Stimulated activated CD8-positive, alpha-beta memory T cell treated with anti-CD3 and anti-CD28 coated beads, Interleukin-15, amount 100 ng/mL, for 1 hour (primary cell): ENCODE results near the gene SYT2.
"Not testable (repeated sequence)": the region's sequence is repeated elsewhere in the genome, so short reads cannot be mapped to it uniquely, and the experiment has no call there.

ENCODE experiments used
- DNase-seq: peaks from one replicate; pipeline ENCODE4 v3.0.0-alpha.2; 2020; ENCODE audit warnings: low read depth

Gene SYT2

DNA sequence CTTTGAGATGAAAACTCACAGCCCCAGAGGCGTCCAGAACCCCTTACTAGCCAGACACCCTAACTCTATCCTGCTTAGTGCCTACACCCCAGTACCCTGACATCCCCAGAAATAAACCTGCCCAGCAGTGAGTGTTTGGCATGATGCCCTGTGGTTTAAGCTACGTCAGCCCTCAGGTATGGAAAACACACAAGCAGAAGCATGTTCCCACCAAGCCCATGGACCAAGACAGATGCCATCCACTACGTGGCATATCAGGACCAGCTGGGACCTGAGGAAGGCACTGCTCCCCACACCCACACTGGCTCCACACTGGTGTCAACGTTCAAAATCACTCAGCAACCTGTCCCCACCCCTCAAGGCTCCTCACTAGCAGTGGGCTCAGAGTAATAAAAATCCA lies 116.4 kb downstream of the SYT2 start:
- no peak for DNase-seq

DNA sequence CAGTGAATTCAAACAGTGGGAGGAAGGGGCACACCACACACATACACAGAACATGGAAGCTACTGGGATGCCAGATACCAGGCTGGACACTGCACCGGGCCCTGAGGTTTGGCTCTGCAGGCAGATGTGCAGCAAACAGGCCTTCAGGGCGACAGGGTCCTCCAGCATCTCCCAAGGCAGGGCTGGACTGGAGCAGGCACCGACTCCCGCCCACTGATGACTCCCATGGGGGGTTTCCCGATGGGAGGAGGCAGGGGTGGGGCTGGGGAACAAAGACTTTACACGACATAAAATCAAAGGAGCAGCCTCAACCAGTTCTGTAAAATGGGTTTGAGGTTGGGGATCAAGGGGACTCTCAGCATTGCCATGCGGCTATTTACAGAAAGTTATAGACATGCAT lies 118.1 kb downstream of the SYT2 start:
- no peak for DNase-seq

DNA sequence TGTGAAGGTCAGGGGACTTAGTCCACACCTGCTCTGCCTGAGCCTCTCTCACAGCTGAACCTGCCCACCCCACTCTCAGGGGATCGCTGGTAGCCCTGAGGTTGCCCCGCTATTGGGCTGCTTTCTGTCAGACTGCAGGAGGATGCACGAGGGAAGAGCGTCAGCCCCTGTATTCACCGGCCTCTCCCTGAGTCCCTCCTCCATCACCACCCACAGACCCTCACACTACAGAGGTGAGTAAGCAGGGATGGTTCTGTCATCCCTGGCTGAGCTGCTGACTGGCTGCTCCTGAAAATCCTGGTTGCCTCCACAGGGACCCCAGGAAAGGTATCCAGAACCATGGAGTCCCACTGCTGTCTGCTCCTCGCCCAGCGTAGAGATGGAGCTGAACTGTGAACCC lies 118.7 kb downstream of the SYT2 start:
- DNase-seq: no peak

DNA sequence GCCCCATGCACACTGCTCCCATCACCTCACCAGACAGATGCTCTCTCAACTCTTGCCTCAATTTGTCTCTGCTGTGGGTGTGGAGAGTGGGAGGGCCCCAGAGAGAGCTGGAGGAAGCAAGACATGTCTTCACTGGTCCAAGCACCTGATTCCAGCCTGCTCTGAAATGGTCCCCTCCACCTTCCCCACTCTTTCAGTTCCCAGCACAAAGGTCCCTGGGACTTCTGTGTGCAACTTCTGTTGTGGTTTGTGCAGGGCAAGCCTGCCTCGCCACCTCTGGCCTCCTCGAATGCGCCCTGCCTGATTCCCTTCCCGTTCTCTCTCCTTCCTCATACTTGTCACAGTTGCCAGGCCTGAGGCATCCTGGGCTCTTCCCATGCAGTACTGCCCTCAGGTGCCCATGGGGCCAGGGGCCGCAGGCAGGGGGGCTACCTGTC lies 119.3 kb downstream of the SYT2 start:
- no peak for DNase-seq

DNA sequence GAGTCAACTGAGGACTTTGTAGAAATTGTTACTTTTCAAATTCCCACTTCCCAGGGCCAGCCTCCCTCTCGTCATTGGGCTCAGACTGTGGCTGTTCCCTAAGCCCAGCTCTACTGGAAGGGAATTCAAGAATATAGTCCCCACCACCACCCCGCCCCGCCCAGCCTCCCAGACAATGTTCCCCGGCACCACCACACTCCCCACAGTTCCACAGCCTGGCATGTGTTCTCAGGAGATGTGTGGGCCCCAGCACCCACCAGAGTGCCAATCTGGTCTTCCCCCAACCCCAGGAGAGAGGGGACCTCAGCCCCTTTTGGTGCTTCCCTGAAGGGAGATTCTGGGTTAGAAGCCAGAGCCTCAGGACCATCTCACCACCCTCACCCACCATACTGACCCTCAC lies 120.1 kb downstream of the SYT2 start:
- DNase-seq: no peak

DNA sequence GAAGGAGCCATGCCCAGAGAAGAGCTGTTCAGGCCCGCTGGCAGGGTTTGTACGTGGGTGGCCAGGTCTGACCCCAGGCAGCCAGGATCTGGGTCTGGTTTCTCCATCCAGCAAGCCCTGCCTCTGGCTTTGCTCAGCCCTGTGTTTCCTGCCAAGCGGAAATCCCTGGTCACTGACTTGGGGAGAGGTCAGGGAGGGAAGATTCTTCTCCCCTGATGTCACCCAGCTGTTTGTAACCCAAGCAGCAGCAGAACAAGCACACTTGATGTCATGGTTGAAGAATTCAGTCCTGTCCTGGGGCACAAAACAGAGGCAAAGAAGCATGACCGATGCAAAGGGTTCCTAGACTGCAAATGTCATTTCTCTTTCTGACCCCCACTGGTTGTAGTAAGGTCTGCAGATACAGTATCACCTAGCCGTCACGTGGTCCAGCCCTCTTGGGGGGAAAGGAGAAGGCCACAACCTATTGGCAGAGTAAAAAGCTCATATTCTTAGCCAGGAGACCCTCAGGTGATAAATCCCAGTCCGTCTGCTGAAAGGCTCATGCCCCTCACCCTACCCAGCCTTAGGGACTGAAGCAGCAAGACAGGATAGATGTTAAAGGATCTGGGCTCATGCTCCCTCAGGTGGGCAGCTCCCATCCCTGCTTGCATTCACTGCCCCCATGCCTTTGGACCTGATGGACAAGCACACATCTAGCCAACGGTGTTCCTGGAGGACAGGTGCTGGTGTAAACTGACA lies 120.9 kb downstream of the SYT2 start:
- DNase-seq: no peak

DNA sequence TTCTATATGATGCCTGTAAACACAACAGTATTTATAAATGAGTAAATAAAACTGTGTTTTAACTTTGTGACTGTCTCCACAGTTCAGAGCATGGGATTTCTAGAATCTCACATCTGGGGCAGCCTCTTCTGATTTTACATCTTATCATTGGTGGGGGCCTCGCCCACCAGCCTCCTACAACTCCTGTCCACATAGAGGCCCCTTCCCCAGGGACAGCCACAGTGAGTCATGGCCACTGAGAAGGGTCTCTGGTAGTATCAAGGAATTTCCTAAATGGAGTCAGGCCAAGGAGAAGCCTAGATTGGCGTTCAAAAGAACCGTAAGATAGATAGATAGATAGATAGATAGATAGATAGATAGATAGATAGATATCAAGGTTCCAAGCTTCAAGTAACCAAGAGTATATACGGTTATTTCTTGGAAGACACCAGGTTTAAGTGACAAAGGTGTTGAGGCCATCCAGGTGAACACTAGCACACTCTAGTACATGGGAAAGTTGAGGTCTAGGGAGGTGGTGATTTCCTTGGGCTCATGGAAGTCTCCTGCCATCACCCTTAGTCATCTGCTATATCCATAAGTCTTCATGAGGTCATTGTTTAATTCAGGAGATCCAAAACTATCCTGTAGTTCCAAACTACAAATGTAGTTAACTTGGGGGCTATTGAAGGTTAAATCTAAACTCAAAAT lies 121.6 kb downstream of the SYT2 start:
- no peak for DNase-seq

DNA sequence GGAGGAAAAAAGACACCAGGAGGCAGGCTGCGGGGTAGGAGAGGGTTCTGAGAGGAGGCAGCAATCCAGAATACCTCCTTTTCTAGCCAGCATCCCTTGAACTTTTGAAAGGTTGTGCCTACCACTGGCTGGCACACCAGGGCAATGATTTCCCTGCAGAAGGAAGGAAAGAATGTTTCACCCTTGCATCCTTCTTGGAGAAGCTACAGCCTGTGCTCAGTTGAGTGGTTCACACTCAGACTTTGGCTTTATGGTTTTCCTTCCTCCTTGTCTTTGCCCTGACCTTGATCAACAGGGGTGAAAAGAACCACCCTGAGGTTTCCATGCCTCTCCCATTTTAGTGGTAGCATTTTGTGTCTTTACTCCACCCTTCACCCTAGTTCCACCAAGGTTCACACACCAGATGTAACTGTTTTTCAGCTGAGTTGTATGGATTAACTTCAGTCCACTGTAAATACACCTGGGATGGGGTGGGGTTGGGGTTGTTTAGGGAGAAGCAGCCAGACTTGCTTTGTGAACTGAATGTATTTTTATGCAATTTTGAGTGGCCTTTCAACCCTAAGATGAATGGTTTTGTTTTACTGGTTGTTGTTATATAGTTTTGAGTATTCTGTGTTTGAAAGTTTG lies 122.3 kb downstream of the SYT2 start:
- no peak for DNase-seq

DNA sequence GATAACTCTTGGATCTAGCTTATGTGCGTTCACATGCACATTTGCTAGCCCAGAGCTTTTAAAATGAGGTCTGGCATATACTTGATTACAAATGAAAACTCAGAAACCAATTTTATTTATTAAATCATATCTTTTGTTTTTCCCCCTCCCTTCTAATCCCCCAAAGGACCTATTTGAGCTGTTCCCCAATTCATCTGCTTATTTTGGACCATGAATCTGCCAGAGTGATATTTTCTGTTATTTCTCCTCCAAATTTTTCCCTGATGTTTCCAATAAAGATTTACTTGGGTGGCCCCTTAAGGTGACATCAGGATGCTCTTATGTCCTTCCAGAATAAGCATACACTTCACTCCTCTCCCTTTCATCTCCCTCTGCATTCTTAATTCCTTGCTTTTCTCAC lies 123.4 kb downstream of the SYT2 start:
- DNase-seq: no peak

DNA sequence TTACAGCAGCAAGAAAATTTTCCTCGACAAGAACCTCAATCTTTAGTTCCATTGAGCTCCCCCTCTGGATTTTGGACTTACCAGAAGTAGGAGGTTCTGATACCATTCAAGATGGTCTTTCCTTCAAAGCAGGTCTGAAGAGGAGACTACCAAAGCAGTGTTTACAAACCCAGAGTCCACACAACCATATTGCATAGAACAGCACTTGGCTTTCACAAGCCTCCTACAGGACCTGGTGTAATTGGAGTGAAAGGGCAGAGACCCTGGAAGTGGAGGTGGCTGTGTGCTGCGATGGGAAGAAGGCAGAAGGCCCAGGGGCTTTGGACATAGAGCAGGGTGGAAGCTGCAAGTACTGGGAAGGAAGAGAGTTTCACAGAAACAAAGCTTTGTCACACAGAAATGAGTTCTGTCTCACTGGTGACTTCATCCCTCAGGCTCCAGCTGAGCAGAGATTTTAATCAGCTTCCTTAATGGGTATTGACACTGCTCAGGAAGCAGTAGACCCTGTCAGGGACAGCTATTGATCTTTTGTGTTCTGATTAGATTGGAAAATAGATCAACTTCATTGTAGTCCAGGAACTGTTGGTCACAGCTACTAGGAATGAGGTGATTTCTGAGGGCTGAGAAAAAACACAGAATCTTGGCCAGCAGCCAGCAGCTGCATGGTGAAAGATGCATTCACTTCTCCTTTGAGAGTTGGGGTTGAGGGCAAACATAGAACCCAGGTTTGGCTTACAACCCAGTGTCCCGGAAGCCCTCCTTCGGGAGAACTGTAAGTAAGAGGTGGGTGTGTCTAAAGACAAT lies 124.0 kb downstream of the SYT2 start:
- no peak for DNase-seq

DNA sequence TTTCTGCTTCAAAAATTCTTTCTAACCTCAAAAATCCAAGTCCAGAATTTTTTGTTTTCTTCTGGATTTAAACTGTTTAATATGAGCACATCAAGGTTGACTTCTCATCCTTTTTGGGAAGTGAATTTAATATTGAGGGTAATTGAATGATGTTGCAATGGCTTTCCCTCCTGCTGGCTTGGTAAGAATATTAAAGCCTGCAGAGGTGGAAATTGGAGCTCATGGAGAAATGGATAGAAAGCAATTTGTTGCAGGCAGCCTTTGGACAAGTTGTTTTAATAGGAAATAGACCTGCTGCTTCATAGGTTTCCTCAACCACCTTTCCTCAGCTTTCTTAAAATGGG lies 124.7 kb downstream of the SYT2 start:
- DNase-seq: no peak

DNA sequence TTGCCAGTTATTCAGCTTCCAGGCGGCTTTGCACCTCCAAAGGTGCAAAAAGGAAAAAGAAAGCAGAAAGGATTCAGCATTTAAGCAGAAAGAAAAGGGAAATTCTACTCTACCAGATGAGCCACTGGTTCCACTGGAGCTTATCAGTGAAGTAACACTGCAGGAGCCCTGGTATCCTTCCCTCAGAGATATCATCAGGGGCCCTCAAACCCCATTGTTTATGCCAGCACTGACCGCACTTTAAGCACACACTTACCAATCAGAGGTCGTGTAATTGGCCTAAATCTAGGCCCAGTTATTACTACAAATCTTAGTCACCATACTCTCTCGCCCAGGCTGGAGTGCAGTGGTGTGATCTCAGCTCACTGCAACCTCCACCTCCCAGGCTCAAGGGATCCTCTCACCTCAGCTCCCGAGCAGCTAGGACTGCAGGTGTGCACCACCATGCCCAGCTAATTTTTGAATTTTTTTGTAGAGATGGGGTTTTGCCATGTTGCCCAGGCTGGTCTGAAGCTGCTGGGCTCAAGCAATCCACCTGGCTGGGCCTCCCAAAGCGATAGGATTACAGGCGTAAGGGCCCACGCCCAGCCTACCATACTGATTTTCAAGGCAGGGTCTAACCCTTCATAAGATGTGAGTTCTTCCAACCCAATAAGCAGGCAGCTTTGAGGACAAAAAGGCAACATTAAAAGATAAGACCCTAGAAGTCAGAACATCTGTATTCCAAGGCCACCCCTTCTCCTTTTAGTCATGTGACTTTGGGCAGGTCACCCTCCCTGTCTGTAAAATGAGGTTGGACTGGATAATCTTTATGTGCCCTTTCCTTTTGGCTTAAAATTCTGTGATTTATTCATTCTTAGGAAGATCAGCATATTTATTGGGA lies 125.3 kb downstream of the SYT2 start:
- no peak for DNase-seq

DNA sequence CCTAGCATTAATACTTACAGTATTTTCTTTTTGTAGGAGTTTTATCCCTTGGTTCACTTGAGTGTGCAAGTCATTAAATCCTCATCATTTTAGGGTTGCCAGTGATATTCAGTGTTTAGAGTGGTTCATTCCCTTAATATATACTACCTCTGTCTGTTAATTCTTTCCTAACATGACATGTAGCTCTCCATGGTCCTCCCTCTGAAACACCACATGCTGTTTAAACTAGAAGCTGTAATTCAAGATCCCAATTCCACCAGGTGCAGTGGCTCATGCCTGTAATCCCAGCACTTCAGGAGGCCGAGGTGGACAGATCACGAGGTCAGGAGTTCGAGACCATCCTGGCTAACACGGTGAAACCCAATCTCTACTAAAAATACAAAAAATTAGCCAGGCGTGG lies 127.9 kb downstream of the SYT2 start:
- not testable (repeated sequence) for DNase-seq

DNA sequence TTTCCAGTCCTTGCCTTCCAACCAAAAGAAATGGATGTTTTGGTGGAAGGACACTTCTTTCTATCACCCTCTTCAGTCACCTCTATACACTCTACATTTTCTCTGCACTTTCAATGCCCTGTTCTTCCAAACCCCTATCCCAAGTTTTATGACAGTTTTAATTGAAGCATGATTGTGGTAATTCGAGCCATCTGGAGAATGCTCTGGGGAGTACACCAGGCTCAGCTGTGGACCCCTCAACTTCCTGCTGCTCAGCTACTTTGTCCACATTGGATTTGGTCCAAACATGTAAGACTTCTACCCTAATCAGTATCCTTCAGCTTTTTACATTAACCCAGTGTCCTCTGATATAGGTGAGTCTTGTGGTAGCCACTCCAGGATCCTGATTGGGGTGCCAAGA lies 129.6 kb downstream of the SYT2 start:
- DNase-seq: no peak

DNA sequence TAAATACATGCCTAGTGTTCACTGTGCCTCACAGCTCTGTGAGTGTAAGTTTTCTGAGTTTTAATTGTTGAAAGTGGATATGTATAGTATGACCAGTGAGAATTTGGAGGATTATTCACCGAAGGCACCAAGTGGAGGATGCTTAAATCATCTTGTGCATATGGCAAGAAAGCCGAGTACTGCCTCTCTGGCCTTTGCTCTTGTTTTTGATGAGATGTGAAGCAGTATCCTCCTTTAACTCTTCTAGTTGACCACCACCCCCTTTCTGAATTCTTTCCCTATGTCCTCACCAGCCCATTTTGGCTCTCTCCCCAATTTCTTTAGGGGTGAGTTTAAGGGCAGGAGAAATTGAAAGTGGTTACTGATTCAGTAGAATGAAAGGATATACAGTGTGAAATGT lies 130.4 kb downstream of the SYT2 start:
- no peak for DNase-seq

DNA sequence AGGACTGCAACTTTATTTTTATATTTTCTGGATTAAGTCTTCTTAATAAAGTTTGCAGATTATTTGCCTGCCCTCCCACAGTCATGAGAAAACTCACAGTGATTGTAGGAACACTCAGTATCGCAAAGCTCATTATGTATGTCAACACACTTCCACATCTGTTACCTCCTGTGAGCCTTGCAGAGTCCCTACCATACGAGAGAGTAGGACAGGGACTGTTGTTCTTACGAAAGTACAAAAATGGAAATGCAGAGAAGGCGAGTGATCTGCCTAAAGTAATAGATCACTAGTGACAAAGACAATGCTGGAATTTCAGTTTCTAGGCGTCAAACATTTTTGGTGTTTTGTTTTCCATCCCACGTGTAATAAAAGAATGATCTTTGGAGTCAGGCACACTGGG lies 131.7 kb downstream of the SYT2 start:
- DNase-seq: no peak

DNA sequence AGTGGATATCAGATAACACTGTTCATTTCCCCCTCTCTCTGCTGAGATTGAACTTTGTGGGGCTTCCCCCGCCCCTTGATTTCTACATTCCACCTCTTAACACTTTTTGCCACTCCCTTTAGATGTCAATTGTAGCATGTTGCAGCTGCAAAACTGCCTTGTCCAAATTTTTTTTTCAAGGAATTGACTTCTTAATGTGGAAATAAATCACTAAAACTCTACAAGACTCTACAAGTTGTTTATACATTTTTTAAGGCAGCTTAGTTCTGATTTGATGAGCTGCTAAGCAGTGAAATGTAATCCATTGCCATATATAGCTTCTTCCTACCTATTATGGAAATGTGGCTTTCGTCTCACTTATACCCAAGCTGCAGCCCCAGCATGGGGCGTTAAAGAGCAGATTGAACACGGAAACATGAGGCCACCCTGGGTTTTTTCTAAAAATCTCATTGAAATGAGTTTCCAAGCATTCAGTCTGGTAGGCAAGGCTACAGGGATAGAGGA lies 132.2 kb downstream of the SYT2 start:
- no peak for DNase-seq

DNA sequence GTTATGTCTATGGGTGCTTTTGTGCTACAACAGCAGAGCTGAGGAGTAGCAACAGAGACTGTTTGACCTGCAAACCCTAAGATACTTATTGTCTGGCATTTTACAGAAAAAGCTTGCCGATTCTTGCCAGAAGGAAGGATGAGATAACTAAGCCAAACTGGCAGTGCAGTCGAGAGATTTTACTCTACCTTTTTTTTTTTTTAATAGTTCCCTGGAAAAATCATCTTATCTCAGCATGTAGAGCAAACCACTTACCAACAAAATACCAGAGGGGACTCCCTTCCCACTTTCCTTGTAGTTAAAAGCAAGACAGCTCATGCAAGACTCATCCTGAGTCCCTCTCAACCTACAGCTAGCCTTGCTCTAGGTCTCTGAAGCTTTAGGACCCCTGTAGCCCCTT lies 132.9 kb downstream of the SYT2 start:
- no peak for DNase-seq

DNA sequence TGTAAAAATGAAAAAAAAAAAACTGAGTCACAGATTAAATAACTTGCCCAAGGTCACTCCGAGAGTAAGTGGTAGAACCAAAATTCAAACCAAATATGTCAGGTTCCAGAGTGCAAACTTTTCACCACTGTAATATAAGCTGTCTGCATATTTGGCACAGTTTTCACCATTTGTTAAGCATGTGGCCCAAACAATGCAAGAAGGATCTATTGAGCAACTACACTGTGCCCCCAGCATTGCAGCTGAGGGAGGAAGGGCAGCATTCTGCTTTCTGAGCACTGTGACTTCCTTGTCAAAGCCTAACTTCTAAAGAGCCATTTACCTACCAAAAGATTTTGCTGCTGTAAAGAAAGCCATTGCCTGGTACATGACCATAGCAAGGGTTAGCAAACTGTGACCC lies 133.4 kb downstream of the SYT2 start:
- no peak for DNase-seq

DNA sequence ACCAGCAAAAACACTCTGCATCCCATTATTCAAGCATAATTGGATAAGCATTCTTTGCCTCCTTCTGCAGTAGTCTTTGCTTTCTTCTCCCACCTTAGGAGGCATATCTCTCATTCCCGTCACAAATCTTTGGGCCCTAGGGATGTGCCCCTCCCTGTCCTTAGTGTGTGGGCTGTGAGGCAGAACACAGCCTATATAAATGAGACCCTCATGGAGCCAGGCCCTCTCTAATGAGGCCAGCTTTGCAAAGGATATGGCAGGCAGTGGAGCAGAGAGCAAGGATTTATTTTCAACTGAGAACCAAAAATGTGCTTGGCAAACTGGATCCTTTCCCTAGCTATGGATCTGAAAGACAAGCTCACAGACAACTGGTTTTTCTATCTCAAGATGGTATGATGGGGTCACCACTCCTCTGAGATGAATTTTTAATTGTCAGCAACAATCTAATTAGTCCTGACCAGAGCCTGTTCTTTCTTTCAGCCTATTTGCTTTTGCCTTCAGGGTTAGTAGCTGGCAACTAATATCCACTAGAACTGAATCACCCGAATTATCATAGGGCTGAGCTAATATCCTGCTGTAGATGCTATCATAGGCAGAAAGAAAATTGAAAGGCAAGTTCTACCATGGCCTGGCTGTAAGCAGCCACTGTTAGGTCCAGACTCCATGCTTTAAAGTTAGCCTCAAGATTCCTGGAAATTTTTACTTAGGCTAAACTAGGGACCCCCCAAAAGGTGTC lies 134.2 kb downstream of the SYT2 start:
- DNase-seq: no peak

DNA sequence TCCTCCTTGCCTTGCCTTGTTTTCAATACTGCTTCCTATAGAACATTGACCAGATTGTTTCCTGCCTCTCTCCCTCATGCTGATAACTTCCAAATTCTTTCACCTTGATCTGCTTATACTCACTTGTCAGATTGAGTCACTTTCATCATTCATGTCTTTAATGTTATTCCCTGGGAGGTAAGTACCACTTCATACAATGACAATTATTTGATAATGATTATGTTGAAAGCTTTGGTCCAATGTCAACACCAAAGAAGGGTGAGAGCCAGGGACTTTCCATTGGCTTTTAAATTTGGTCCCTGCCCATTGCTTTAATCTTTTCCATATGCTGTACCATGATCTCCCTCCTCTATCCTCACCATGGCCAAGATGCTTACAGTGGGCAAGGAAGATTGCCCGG lies 137.4 kb downstream of the SYT2 start:
- DNase-seq: no peak
